HL-60 (cell line): Measurements from ENCODE around the gene MCF2.
A peak's percentile ranks its signal among the peaks of the same experiment; 100 is the strongest.

Source experiments
- DNase-seq, 2 experiments: peaks; one replicate each; pipeline ENCODE4 v3.0.0-alpha.2; 2010 to 2020; ENCODE audit warnings: low read depth in 1 of 2, low spot score in 1 of 2
- H3K27ac ChIP-seq: fragments of 250-450 bp; sonication (Bioruptor Pico); replicated peaks from 2 replicates; pipeline ENCODE4 v1.5.1; 2020; ENCODE audit warnings: mild to moderate bottlenecking, moderate library complexity
- H3K27me3 ChIP-seq: fragments of 250-450 bp; sonication (Bioruptor Pico); 2 replicates; pipeline ENCODE4 v1.5.1; 2021; ENCODE audit warnings: mild to moderate bottlenecking, moderate library complexity; ENCODE audit not compliant: insufficient read depth, poor library complexity, severe bottlenecking
- H3K4me3 ChIP-seq: replicated peaks from 2 replicates; pipeline ENCODE4 v1.5.1; 2011; ENCODE audit warnings: mild to moderate bottlenecking, control low read depth, low read length; ENCODE audit not compliant: insufficient read depth
- GABPA ChIP-seq: IDR thresholded peaks from 2 replicates; pipeline ENCODE4 v1.6.1; 2012; ENCODE audit warnings: low read depth
- POLR2AphosphoS5 ChIP-seq: IDR thresholded peaks from 2 replicates; pipeline ENCODE4 v1.6.1; 2012; ENCODE audit warnings: low read depth
- SPI1 ChIP-seq: IDR thresholded peaks from 2 replicates; pipeline ENCODE4 v1.6.1; 2012; ENCODE audit warnings: low read depth, mild to moderate bottlenecking, borderline replicate concordance
- long read RNA-seq: library from polyadenylated mRNA; unstranded; transcript quantifications from one replicate; pipeline ENCODE4 v2.0.0, GENCODE V29; 2020
- TF ChIP-seq, protein P1 (sequence below): IDR thresholded peaks from one replicate; pipeline ENCODE4 v1.5.1; 2011; ENCODE audit warnings: low read length, control low read depth, inconsistent platforms; ENCODE audit not compliant: insufficient read depth
- TF ChIP-seq, protein P2 (sequence below): IDR thresholded peaks from 2 replicates; pipeline ENCODE4 v1.6.1; 2012; ENCODE audit warnings: low read depth; ENCODE audit not compliant: insufficient replicate concordance

MCF2 gene, protein sequence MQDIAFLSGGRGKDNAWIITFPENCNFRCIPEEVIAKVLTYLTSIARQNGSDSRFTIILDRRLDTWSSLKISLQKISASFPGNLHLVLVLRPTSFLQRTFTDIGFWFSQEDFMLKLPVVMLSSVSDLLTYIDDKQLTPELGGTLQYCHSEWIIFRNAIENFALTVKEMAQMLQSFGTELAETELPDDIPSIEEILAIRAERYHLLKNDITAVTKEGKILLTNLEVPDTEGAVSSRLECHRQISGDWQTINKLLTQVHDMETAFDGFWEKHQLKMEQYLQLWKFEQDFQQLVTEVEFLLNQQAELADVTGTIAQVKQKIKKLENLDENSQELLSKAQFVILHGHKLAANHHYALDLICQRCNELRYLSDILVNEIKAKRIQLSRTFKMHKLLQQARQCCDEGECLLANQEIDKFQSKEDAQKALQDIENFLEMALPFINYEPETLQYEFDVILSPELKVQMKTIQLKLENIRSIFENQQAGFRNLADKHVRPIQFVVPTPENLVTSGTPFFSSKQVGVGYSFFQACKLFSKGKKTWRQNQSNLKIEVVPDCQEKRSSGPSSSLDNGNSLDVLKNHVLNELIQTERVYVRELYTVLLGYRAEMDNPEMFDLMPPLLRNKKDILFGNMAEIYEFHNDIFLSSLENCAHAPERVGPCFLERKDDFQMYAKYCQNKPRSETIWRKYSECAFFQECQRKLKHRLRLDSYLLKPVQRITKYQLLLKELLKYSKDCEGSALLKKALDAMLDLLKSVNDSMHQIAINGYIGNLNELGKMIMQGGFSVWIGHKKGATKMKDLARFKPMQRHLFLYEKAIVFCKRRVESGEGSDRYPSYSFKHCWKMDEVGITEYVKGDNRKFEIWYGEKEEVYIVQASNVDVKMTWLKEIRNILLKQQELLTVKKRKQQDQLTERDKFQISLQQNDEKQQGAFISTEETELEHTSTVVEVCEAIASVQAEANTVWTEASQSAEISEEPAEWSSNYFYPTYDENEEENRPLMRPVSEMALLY
- long read RNA-seq, result 0 reads

DNA sequence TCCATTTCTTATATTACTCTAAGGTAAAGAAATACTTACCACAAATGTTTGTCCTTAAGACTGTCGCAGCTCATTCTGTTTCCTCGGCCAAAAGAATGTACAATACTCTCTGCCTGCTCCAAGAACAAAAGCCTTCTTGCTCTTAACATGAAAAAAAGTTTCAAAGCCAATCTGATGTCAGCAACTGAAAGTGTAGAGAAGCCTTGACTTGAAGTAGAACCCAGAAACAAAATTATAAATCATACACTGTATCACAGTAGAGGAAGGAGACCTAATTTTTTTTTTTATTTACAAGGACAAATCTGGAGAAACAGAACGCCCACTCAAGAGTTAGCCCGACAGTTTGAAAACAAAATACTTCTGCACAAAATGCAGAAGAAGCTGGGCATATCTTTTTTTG lies at the start of gene MCF2:
Gene MCF2, minus strand, starts transcription at position 101 of the 400 bp plus-strand sequence. CDS start 56,423 bp downstream, outside the sequence.
- no peak within 1 kb of the TSS for H3K27ac ChIP-seq
- DNase-seq, result no peak
- no peaks in the 10 kb centered on the region for H3K27me3 ChIP-seq
- TF ChIP-seq, protein P1, sequence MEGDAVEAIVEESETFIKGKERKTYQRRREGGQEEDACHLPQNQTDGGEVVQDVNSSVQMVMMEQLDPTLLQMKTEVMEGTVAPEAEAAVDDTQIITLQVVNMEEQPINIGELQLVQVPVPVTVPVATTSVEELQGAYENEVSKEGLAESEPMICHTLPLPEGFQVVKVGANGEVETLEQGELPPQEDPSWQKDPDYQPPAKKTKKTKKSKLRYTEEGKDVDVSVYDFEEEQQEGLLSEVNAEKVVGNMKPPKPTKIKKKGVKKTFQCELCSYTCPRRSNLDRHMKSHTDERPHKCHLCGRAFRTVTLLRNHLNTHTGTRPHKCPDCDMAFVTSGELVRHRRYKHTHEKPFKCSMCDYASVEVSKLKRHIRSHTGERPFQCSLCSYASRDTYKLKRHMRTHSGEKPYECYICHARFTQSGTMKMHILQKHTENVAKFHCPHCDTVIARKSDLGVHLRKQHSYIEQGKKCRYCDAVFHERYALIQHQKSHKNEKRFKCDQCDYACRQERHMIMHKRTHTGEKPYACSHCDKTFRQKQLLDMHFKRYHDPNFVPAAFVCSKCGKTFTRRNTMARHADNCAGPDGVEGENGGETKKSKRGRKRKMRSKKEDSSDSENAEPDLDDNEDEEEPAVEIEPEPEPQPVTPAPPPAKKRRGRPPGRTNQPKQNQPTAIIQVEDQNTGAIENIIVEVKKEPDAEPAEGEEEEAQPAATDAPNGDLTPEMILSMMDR, result no peak
- TF ChIP-seq SPI1 (no peak), POLR2AphosphoS5 (no peak), GABPA (no peak)
- TF ChIP-seq, protein P2, sequence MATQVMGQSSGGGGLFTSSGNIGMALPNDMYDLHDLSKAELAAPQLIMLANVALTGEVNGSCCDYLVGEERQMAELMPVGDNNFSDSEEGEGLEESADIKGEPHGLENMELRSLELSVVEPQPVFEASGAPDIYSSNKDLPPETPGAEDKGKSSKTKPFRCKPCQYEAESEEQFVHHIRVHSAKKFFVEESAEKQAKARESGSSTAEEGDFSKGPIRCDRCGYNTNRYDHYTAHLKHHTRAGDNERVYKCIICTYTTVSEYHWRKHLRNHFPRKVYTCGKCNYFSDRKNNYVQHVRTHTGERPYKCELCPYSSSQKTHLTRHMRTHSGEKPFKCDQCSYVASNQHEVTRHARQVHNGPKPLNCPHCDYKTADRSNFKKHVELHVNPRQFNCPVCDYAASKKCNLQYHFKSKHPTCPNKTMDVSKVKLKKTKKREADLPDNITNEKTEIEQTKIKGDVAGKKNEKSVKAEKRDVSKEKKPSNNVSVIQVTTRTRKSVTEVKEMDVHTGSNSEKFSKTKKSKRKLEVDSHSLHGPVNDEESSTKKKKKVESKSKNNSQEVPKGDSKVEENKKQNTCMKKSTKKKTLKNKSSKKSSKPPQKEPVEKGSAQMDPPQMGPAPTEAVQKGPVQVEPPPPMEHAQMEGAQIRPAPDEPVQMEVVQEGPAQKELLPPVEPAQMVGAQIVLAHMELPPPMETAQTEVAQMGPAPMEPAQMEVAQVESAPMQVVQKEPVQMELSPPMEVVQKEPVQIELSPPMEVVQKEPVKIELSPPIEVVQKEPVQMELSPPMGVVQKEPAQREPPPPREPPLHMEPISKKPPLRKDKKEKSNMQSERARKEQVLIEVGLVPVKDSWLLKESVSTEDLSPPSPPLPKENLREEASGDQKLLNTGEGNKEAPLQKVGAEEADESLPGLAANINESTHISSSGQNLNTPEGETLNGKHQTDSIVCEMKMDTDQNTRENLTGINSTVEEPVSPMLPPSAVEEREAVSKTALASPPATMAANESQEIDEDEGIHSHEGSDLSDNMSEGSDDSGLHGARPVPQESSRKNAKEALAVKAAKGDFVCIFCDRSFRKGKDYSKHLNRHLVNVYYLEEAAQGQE, result no peak
- H3K4me3 ChIP-seq, result no peak within 1 kb of the TSS

DNA sequence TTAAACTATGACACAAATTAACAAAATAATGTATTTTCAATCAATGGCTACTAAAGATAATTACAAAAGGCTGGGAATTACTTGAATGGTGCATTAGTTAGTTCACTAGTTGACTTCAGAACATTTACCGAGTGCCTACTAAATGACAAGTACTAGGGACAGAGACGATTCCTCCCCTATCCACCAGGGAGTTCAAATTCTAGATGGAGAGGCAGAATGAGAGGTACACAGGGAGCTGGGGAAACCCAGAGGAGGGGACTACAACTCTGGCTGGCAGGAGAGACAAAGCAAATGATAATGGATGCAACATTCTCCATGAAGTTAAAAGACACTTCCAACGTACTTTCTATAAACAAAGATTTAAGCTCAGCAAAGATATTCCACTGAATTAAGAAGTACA lies 43.1 kb upstream of the MCF2 start:
- no peaks in the 10 kb centered on the region for H3K27me3 ChIP-seq
- no peak overlapping the region for H3K4me3 ChIP-seq
- no peak for TF ChIP-seq POLR2AphosphoS5
- no peak for TF ChIP-seq SPI1
- TF ChIP-seq, protein P1, result no peak
- TF ChIP-seq, protein P2, result no peak
- TF ChIP-seq GABPA, result no peak
- DNase-seq, result no peak
- no peak overlapping the region for H3K27ac ChIP-seq

DNA sequence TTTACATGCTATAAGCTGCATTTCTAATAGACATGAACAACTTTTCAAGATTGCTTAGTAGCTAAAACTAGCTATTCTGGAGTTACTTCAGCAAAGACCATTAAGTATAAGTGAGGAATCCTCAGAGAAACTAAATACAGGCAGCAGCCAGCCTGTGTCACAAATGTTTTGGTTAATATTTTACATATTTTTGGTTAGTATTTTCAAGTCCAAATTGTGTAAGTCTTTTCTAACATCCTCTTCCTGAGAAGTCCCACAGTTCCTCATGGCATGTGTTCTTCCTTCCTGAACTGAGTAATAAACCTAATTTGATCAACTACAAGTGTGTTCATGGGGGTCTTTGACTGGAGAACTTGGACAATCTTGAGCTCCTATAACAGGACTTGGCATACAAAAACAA lies 42.4 kb upstream of the MCF2 start:
- no peak overlapping the region for H3K4me3 ChIP-seq
- no peak for TF ChIP-seq GABPA
- TF ChIP-seq, protein P2, result no peak
- TF ChIP-seq SPI1, result no peak
- TF ChIP-seq POLR2AphosphoS5, result no peak
- TF ChIP-seq, protein P1, result no peak
- H3K27ac ChIP-seq, result no peak overlapping the region
- DNase-seq, result peak in 1 of 2 experiments; percentile 14
- no peaks in the 10 kb centered on the region for H3K27me3 ChIP-seq
